Immature natural killer cell (primary cell): ENCODE data around the gene GRIA3. TPM values are rescaled to one million over a fixed set of nuclear protein-coding genes. Genes with fewer than 3 reads are reported as not detected.
"Not testable (repeated sequence)": the region's sequence is repeated elsewhere in the genome, so short reads cannot be mapped to it uniquely, and the experiment has no call there.

Experiments
- DNase-seq, 3 donors: peaks; one replicate each; pipeline ENCODE4 v3.0.0; 2022; ENCODE audit warnings: mixed read lengths in 1 of 3
- H3K27ac Mint-ChIP-seq, 6 donors: one replicate each; pipeline ENCODE4 v1.8.0; 2020; ENCODE audit warnings: mixed read lengths in 6 of 6, mild to moderate bottlenecking in 5 of 6, inconsistent platforms in 4 of 6, moderate library complexity in 3 of 6
- H3K27me3 Mint-ChIP-seq, 3 donors: one replicate each; pipeline ENCODE4 v1.8.0; 2020 to 2021; ENCODE audit warnings: low read depth in 3 of 3, mild to moderate bottlenecking in 3 of 3, mixed read lengths in 3 of 3, moderate library complexity in 3 of 3, inconsistent platforms in 1 of 3
- H3K36me3 Mint-ChIP-seq, 3 donors: one replicate each; pipeline ENCODE4 v1.8.0; 2020; ENCODE audit warnings: mixed read lengths in 3 of 3, inconsistent platforms in 2 of 3, mild to moderate bottlenecking in 2 of 3
- H3K4me1 Mint-ChIP-seq, 2 donors: one replicate each; pipeline ENCODE4 v1.8.0; 2020; ENCODE audit warnings: inconsistent platforms in 2 of 2, mild to moderate bottlenecking in 2 of 2, mixed read lengths in 2 of 2, moderate library complexity in 1 of 2
- H3K4me3 Mint-ChIP-seq, 5 donors: one replicate each; pipeline ENCODE4 v1.8.0; 2020; ENCODE audit warnings: mild to moderate bottlenecking in 5 of 5, mixed read lengths in 5 of 5, inconsistent platforms in 3 of 5, moderate library complexity in 3 of 5
- H3K9me3 Mint-ChIP-seq, 6 donors: one replicate each; pipeline ENCODE4 v1.8.0; 2020; ENCODE audit warnings: mild to moderate bottlenecking in 6 of 6, mixed read lengths in 6 of 6, inconsistent platforms in 4 of 6, moderate library complexity in 3 of 6
- polyA plus RNA-seq, 3 donors: library from polyadenylated mRNA; unstranded; fragments of 300-500 nt; fragmentation: Illumina TruSeq; gene quantifications; one replicate each; pipeline ENCODE4 v1.2.3, GENCODE V29; 2021

The GRIA3 gene
- polyA plus RNA-seq, 3 donors from 2014 or later = not detected

DNA sequence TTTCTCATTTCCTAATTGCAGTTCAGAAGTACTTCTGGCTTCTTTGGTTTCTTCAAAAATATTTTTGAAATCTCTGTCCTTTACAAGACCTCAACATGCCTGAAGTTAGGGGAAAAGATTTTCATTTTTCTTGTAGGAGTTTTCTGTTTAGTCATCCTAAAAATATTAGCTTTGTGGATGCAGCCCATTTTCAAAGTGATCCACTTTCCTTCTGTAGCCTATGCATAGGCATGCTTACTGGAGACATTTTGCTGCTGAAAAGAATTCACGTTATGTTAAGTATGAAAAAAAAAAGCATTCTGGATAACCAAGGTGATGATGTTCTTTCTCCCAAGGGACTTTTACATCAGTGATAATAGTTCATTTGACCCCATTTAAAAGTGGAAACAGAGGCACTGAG is 303.2 kb downstream of the GRIA3 start:
- no peaks in the 10 kb centered on the region for H3K9me3 Mint-ChIP-seq
- H3K4me1 Mint-ChIP-seq = no peaks in the 10 kb centered on the region
- no peak overlapping the region for H3K4me3 Mint-ChIP-seq
- no peak overlapping the region for H3K27ac Mint-ChIP-seq
- DNase-seq = no peak
- peaks cover 1 to 10% (median 6%) of the 10 kb centered on the region in 3 donors for H3K27me3 Mint-ChIP-seq
- H3K36me3 Mint-ChIP-seq = no peaks in the 10 kb centered on the region

DNA sequence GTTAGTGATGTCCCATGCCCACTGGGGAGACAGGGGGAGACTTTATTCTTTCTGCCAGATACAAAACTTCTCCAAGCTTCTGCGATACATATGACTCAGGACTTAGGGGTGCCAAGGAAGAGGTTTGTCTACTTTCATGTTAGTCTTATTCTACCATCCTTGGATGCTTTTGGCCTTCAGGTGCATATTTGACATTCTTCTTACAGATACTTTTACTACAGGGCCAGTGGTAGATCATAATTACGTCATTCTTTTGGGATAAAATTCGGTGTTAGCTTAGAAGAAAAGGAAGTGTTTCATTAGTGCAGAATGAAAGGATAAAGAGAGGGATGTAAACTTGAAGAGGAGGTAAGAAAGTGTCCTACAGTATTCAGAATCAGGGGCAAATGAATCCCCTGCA is 303.6 kb downstream of the GRIA3 start:
- no peak for DNase-seq
- Mint-ChIP-seq H3K4me3 (no peak overlapping the region), H3K27ac (no peak overlapping the region), H3K9me3 (no peaks in the 10 kb centered on the region), H3K27me3 (peaks cover 1 to 10% (median 6%) of the 10 kb centered on the region in 3 donors), H3K36me3 (no peaks in the 10 kb centered on the region), H3K4me1 (no peaks in the 10 kb centered on the region)

DNA sequence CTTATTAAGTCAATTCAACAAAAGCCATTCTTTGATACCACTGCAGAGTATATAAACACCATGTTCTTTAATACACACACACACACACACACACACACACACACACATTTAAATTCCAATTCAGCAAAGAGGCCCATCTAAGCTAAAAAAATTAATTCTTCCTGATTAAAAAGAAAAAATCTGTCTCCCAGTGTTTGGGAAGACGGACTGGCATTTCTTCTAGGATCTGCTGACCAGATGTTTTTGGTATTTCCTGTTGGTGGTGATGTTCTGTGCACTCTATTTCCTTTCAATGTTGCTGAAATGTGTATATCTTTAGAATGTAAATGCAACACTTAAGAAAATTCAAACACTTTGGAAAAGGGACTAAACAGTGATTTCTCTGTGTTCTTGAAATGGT is 304.9 kb downstream of the GRIA3 start:
- Mint-ChIP-seq H3K4me3 (no peak overlapping the region), H3K4me1 (no peaks in the 10 kb centered on the region), H3K9me3 (no peaks in the 10 kb centered on the region)

DNA sequence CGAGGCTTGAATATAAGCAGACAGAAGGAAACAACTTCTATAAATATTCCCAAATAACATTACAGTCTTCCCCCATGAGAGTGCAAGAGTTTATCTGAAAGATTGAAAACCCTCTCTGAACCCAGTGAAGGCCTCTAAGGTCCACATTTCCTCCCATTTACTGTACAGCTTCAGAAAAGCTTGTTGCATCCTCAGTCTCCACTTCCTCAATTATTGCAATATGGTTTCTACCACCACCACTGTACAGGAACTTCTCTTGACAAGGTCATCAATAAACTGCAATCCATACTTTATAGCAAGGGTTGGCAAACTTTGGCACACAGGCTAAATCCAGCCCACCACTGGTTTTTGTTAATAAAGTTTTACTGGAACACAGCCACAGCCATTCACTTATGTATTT is 309.8 kb downstream of the GRIA3 start:
- peaks cover 0 to 1% (median 0%) of the 10 kb centered on the region in 6 donors for H3K9me3 Mint-ChIP-seq
- H3K27ac Mint-ChIP-seq = no peak overlapping the region
- peaks cover 0 to 5% (median 4%) of the 10 kb centered on the region in 3 donors for H3K27me3 Mint-ChIP-seq
- no peak overlapping the region for H3K4me3 Mint-ChIP-seq
- H3K4me1 Mint-ChIP-seq = no peaks in the 10 kb centered on the region
- DNase-seq = no peak
- no peaks in the 10 kb centered on the region for H3K36me3 Mint-ChIP-seq

More for the DNA sequence above, 304.9 kb downstream of the GRIA3 start:
- no peak for DNase-seq
- Mint-ChIP-seq H3K27ac (no peak overlapping the region), H3K27me3 (peaks cover 1 to 10% (median 8%) of the 10 kb centered on the region in 3 donors), H3K36me3 (no peaks in the 10 kb centered on the region)

DNA sequence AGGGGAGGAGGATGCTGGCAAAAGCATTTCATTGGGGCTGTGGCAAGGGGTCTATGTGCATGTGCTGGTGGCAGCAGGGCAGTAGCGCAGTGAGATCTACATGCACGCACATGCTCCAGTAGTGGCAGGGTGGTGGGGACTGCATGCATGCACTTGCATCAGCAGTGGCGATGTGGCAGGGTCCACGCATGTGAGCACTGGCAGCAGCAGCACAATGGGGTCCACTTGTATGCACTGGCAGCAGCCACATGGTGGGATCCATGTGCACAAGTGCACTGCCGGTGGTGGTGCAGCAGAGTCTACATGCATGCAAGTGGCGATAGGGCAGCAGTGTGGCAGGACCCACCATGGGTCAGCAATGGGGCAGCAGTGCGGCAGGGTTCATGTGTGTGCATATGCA is 315.7 kb downstream of the GRIA3 start:
- Mint-ChIP-seq H3K4me3 (no peak overlapping the region), H3K27ac (no peak overlapping the region), H3K9me3 (peaks cover 0 to 4% (median 0%) of the 10 kb centered on the region in 6 donors), H3K27me3 (peaks cover 0 to 10% (median 0%) of the 10 kb centered on the region in 3 donors), H3K36me3 (peaks cover 0 to 3% (median 0%) of the 10 kb centered on the region in 3 donors), H3K4me1 (no peaks in the 10 kb centered on the region)
- DNase-seq = no peak

DNA sequence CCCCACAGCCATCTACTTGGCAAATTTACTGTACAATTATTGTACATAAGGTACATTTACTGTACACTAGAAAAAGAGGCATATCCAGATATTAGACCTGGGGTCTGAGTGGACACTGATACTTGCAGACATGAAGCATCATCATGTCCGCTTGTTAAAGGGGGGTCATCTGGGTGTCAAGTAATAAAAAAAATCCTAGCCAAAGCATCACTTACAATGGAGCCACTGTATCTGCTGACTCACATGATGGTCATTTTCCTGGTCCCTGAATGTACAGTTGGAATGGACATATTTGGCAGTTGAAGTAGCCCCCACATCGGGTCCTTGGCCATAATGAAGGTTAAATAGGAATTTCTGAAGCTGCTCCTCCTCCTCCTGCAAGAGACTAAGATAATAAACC is 320.0 kb downstream of the GRIA3 start:
- no peak overlapping the region for H3K27ac Mint-ChIP-seq
- peaks cover 0 to 6% (median 3%) of the 10 kb centered on the region in 6 donors for H3K9me3 Mint-ChIP-seq
- no peaks in the 10 kb centered on the region for H3K4me1 Mint-ChIP-seq
- H3K36me3 Mint-ChIP-seq = peaks cover 0 to 3% (median 0%) of the 10 kb centered on the region in 3 donors
- H3K27me3 Mint-ChIP-seq = peaks cover 0 to 7% (median 2%) of the 10 kb centered on the region in 3 donors
- no peak for DNase-seq
- no peak overlapping the region for H3K4me3 Mint-ChIP-seq

DNA sequence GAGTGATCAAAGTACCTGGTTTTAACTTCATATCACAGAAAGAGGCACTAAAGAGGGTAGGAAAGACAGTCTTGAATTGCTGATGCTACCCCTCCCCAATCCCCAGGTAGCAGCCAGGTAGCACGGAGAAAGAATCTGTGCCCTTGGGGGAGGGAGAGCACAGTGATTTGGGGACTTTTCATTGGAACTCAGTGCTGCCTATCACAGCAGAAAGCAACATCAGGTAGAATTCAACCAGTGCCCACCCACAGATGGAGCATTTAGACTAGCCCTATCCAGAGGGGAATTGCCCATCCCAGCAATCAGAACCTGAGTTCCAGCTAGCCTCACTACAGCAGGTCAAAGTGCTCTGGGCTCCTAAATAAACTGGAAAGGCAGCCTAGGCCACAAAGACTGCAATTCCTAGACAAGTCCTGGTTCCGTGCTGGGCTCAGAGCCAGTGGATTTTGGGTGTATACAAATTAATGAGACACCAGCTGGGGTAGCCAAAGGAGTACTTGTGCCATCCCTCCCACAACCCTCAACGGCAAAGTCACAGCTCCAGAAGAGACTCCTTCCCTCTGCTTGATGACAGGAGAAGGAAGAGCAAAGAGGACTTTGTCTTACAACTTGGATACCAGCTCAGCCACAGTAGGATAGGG is 320.7 kb downstream of the GRIA3 start:
- H3K27ac Mint-ChIP-seq = no peak overlapping the region
- DNase-seq = no peak
- H3K36me3 Mint-ChIP-seq = peaks cover 0 to 3% (median 0%) of the 10 kb centered on the region in 3 donors
- H3K9me3 Mint-ChIP-seq = peaks cover 0 to 6% (median 3%) of the 10 kb centered on the region in 6 donors
- H3K4me3 Mint-ChIP-seq = no peak overlapping the region
- no peaks in the 10 kb centered on the region for H3K4me1 Mint-ChIP-seq
- peaks cover 0 to 3% (median 2%) of the 10 kb centered on the region in 3 donors for H3K27me3 Mint-ChIP-seq

DNA sequence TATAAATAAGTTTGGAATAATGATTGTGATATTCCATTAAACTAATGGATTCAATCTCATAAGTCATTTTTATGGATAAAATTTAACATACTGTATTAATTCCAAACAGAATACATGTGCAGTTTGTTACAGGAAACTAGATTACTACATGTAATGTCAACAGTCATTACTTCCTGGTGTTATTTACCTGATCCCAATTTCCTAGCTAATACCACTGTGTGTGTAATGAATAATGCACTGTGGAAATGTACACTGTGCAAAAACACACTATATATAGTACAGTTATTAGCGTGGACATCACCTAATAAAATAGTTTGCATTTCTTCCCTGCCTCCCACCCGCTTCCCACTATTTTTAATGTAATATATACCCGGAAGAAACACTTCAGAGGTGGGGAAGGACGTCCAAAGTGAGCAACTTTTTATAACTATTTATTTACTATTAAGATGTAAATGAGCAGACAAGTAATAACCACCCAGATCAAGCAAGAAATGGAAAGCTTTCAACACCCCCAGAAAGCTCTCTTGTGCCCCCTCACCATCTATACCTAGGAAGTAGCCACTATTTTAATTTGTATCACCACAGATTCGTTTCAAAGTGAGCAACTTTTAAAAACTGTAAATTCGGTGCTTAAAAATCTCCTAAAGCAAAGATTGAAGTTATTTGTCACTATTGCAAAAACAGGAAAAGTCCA is 329.7 kb downstream of the GRIA3 start:
- H3K36me3 Mint-ChIP-seq = no peaks in the 10 kb centered on the region
- peaks cover 0 to 12% (median 7%) of the 10 kb centered on the region in 6 donors for H3K9me3 Mint-ChIP-seq
- no peak for DNase-seq
- H3K4me3 Mint-ChIP-seq = peak overlapping the region in 1 of 5 donors; percentile 62
- H3K4me1 Mint-ChIP-seq = no peaks in the 10 kb centered on the region
- no peaks in the 10 kb centered on the region for H3K27me3 Mint-ChIP-seq
- no peak overlapping the region for H3K27ac Mint-ChIP-seq

DNA sequence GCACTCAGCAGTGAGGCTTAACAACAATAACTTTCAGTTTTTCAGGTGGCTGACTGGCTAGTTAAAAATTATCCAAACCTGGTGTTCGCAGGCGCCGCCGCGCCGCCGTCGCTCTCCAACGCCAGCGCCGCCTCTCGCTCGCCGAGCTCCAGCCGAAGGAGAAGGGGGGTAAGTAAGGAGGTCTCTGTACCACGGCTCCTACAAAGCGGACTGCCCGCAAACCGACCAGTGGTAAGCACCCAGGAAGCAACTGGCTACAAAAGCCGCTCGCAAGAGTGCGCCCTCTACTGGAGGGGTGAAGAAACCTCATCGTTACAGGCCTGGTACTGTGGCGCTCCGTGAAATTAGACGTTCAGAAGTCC is 330.2 kb downstream of the GRIA3 start:
- peak overlapping the region in 3 of 5 donors; percentile 13 to 62 (median 23) for H3K4me3 Mint-ChIP-seq

DNA sequence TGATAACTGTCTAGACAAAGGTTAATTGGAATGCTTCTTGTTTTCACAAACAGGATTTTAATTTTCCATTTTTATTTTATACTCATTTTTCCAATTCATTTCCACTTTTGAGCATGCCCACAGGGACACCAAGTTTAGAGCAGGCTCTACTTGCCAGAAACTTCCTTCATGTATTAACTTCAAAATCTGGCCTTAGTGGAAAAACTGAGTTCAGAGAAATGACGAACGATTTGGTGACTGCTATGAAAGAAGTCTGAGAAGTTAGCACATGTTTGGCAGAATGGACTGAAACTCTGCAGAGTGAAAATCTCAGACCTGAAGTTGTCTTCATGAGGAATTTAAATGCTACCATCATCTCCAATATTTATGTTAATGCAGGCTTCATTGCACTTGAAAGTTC is 334.7 kb downstream of the GRIA3 start:
- Mint-ChIP-seq H3K36me3 (no peaks in the 10 kb centered on the region), H3K9me3 (peaks cover 0 to 13% (median 9%) of the 10 kb centered on the region in 6 donors), H3K27ac (no peak overlapping the region)

More for the DNA sequence above, 330.2 kb downstream of the GRIA3 start:
- H3K9me3 Mint-ChIP-seq = peaks cover 0 to 12% (median 7%) of the 10 kb centered on the region in 6 donors
- not testable (repeated sequence) for H3K27ac Mint-ChIP-seq, H3K4me1 Mint-ChIP-seq, H3K27me3 Mint-ChIP-seq, H3K36me3 Mint-ChIP-seq
- DNase-seq = peak in 1 of 3 donors; percentile 2

DNA sequence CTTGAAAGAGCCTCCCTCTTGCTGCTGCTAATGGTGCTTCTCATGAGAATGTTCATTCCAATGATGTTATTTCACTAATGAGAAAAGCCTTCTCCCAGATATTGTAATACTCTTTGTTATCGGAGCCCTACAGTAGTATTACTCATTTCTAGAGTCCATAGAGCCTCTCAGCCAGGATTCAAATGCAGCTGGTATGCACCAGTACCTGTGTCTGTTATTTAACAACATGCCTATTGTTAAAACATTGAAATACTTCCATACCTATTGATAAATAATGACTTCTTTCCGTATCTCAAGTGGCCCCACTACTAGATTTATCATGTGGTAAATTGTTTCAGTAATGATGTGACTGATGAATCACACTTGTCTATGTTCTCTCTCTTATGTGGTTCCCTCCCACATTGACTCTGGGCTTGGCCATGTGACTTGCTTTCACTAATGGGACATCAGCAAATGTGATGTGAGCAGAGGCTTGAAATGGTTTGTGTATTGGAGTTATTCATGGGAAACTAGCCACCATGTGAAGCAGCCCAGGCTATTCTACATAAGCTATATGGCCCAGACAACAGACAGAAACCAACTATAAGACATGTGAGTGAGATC is 341.1 kb downstream of the GRIA3 start:
- peaks cover 0 to 3% (median 0%) of the 10 kb centered on the region in 3 donors for H3K27me3 Mint-ChIP-seq
- H3K9me3 Mint-ChIP-seq = peaks cover 0 to 7% (median 4%) of the 10 kb centered on the region in 6 donors
- H3K4me1 Mint-ChIP-seq = no peaks in the 10 kb centered on the region
- no peaks in the 10 kb centered on the region for H3K36me3 Mint-ChIP-seq
- no peak overlapping the region for H3K4me3 Mint-ChIP-seq
- no peak overlapping the region for H3K27ac Mint-ChIP-seq
- no peak for DNase-seq

More for the DNA sequence above, 334.7 kb downstream of the GRIA3 start:
- DNase-seq = no peak
- Mint-ChIP-seq H3K4me1 (no peaks in the 10 kb centered on the region), H3K27me3 (no peaks in the 10 kb centered on the region), H3K4me3 (no peak overlapping the region)

DNA sequence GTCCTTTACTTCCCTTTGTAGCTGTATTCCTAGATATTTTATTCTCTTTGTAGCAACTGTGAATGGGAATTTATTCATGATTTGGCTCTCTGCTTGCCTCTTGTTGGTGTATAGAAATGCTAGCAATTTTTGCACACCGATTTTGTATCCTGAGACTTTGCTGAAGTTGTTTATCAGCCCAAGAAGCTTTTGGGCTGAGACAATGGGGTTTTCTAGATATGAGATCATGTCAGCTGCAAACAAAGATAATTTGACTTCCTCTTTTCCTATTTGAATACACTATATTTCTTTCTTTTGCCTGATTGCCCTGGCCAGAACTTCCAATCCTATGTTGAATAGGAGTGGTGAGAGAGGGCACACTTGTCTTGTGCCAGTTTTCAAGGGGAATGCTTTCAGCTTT is 346.6 kb downstream of the GRIA3 start:
- H3K36me3 Mint-ChIP-seq, H3K4me1 Mint-ChIP-seq, H3K27me3 Mint-ChIP-seq, H3K27ac Mint-ChIP-seq, H3K4me3 Mint-ChIP-seq, DNase-seq: not testable (repeated sequence)
- H3K9me3 Mint-ChIP-seq = peaks cover 0 to 20% (median 9%) of the 10 kb centered on the region in 6 donors
